ENCODE data around the gene TSPEAR. TPM values are rescaled to one million over a fixed set of nuclear protein-coding genes. Genes with fewer than 3 reads are reported as not detected.

TSPEAR gene
- total and polyA plus RNA-seq, 2 donors (not counting 1 experiment from before 2014, with no cell fraction given) = not detected

- Histone ChIP-seq H3K9me3 (ENCODE audit: control insufficient read depth, insufficient read depth, low read depth, low read length) (no peaks in the 10 kb centered on the region), H3K79me2 (ENCODE audit: control insufficient read depth, insufficient read depth, low read length) (no peaks in the 10 kb centered on the region), H3K4me1 (ENCODE audit: control insufficient read depth, extremely low read depth, insufficient read depth, low read length) (no peaks in the 10 kb centered on the region), H4K20me1 (ENCODE audit: control insufficient read depth, extremely low read depth, insufficient read depth, low read length) (no peaks in the 10 kb centered on the region), H2AFZ (ENCODE audit: low read length) (no peak overlapping the region), H3K4me3 (replicated peaks in 1 of 4; ENCODE audit: control extremely low read depth in 1 of 4, insufficient read depth in 1 of 4, low read depth in 3 of 4, low read length in 4 of 4) (no peak overlapping the region), H3K27me3 (ENCODE audit: control insufficient read depth, insufficient read depth, low read length) (no peaks in the 10 kb centered on the region), H3K4me2 (ENCODE audit: extremely low read depth, insufficient read depth, low read length) (no peak overlapping the region), H3K36me3 (ENCODE audit: control insufficient read depth, insufficient read depth, low read length) (no peaks in the 10 kb centered on the region), H3K27ac (ENCODE audit: insufficient read depth, low read length) (no peak overlapping the region), H3K9ac (ENCODE audit: insufficient read depth, low read length) (no peak overlapping the region)
- TF ChIP-seq, protein P1, sequence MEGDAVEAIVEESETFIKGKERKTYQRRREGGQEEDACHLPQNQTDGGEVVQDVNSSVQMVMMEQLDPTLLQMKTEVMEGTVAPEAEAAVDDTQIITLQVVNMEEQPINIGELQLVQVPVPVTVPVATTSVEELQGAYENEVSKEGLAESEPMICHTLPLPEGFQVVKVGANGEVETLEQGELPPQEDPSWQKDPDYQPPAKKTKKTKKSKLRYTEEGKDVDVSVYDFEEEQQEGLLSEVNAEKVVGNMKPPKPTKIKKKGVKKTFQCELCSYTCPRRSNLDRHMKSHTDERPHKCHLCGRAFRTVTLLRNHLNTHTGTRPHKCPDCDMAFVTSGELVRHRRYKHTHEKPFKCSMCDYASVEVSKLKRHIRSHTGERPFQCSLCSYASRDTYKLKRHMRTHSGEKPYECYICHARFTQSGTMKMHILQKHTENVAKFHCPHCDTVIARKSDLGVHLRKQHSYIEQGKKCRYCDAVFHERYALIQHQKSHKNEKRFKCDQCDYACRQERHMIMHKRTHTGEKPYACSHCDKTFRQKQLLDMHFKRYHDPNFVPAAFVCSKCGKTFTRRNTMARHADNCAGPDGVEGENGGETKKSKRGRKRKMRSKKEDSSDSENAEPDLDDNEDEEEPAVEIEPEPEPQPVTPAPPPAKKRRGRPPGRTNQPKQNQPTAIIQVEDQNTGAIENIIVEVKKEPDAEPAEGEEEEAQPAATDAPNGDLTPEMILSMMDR (conservative IDR thresholded peaks at IDR 0.05 in 1 of 2, IDR thresholded peaks at IDR 0.05 in 1 of 2; ENCODE audit: low read depth in 1 of 2, low read length in 2 of 2) = no peak
- DNase-seq (ENCODE audit: low read depth in 2 of 2) = no peak
Observed at GRCh38 chr21:44758781-44759627, 47.6 kb upstream of the TSPEAR start.

- Histone ChIP-seq H3K27me3 (ENCODE audit: control insufficient read depth, insufficient read depth, low read length) (no peaks in the 10 kb centered on the region), H3K9me3 (ENCODE audit: control insufficient read depth, insufficient read depth, low read depth, low read length) (no peaks in the 10 kb centered on the region), H3K27ac (ENCODE audit: insufficient read depth, low read length) (no peak overlapping the region), H3K9ac (ENCODE audit: insufficient read depth, low read length) (no peak overlapping the region), H2AFZ (ENCODE audit: low read length) (no peak overlapping the region), H3K4me2 (ENCODE audit: extremely low read depth, insufficient read depth, low read length) (no peak overlapping the region), H3K4me1 (ENCODE audit: control insufficient read depth, extremely low read depth, insufficient read depth, low read length) (no peaks in the 10 kb centered on the region), H4K20me1 (ENCODE audit: control insufficient read depth, extremely low read depth, insufficient read depth, low read length) (no peaks in the 10 kb centered on the region), H3K36me3 (ENCODE audit: control insufficient read depth, insufficient read depth, low read length) (no peaks in the 10 kb centered on the region), H3K4me3 (replicated peaks in 1 of 4; ENCODE audit: control extremely low read depth in 1 of 4, insufficient read depth in 1 of 4, low read depth in 3 of 4, low read length in 4 of 4) (no peak overlapping the region), H3K79me2 (ENCODE audit: control insufficient read depth, insufficient read depth, low read length) (no peaks in the 10 kb centered on the region)
- TF ChIP-seq EZH2 (IDR thresholded peaks at IDR 0.05; ENCODE audit: low read length, missing control alignments) = no peak
- TF ChIP-seq, protein P1 (conservative IDR thresholded peaks at IDR 0.05 in 1 of 2, IDR thresholded peaks at IDR 0.05 in 1 of 2; ENCODE audit: low read depth in 1 of 2, low read length in 2 of 2) = no peak
- no peak for DNase-seq (ENCODE audit: low read depth in 2 of 2)
Observed at GRCh38 chr21:44758141-44758561, 46.8 kb upstream of the TSPEAR start.

DNA sequence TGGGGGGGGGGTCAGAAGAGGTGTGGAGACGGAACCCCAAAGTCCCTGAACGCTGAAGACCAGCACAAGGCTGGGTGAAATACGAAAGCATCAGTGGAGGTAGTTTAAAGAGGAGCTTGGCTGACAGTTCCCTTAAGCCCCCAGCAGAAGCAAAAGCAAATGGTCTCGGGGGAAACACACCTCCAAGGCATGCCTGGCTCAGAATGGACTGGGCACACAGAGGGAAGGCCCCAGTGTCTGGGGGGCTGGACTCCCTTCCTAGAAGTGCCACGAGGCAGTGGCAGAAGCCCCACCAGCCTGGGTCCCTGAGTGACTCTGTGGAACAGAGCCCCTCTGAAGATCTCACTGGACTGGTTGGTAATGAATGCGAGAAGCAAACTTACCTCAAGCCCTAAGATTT, 46.4 kb upstream of the TSPEAR start:
- TF ChIP-seq, protein P1 (conservative IDR thresholded peaks at IDR 0.05 in 1 of 2, IDR thresholded peaks at IDR 0.05 in 1 of 2; ENCODE audit: low read depth in 1 of 2, low read length in 2 of 2) = no peak
- no peak for TF ChIP-seq EZH2 (IDR thresholded peaks at IDR 0.05; ENCODE audit: low read length, missing control alignments)
- Histone ChIP-seq H3K27me3 (ENCODE audit: control insufficient read depth, insufficient read depth, low read length) (peaks cover under 1% of the 10 kb centered on the region), H3K4me1 (ENCODE audit: control insufficient read depth, extremely low read depth, insufficient read depth, low read length) (no peaks in the 10 kb centered on the region), H3K27ac (ENCODE audit: insufficient read depth, low read length) (no peak overlapping the region), H3K9ac (ENCODE audit: insufficient read depth, low read length) (no peak overlapping the region), H4K20me1 (ENCODE audit: control insufficient read depth, extremely low read depth, insufficient read depth, low read length) (no peaks in the 10 kb centered on the region), H3K4me2 (ENCODE audit: extremely low read depth, insufficient read depth, low read length) (no peak overlapping the region), H3K9me3 (ENCODE audit: control insufficient read depth, insufficient read depth, low read depth, low read length) (no peaks in the 10 kb centered on the region), H3K36me3 (ENCODE audit: control insufficient read depth, insufficient read depth, low read length) (no peaks in the 10 kb centered on the region), H2AFZ (ENCODE audit: low read length) (no peak overlapping the region), H3K4me3 (replicated peaks in 1 of 4; ENCODE audit: control extremely low read depth in 1 of 4, insufficient read depth in 1 of 4, low read depth in 3 of 4, low read length in 4 of 4) (no peak overlapping the region), H3K79me2 (ENCODE audit: control insufficient read depth, insufficient read depth, low read length) (no peaks in the 10 kb centered on the region)
- no peak for DNase-seq (ENCODE audit: low read depth in 2 of 2)

Measured in fibroblast of lung (primary cell).